NB4 (cell line): ENCODE measurements around the gene SENP2.

ENCODE experiments used
- DNase-seq: peaks from one replicate; pipeline ENCODE4 v3.0.0; 2010; ENCODE audit warnings: low read depth
- H3K4me3 ChIP-seq: one replicate; pipeline ENCODE4 v1.5.1; 2011; ENCODE audit warnings: mild to moderate bottlenecking, low read depth, low read length, moderate library complexity
- CTCF ChIP-seq: IDR thresholded peaks from one replicate; pipeline ENCODE4 v1.5.1; 2012; ENCODE audit warnings: low read depth, low read length
- MAX ChIP-seq: IDR thresholded peaks from 2 replicates; pipeline ENCODE4 v1.6.1; 2011; ENCODE audit warnings: low read depth, low read length
- MYC ChIP-seq: IDR thresholded peaks from 2 replicates; pipeline ENCODE4 v1.6.1; 2011; ENCODE audit warnings: low read depth, low read length
- POLR2A ChIP-seq: IDR thresholded peaks from 2 replicates; pipeline ENCODE4 v1.6.1; 2011; ENCODE audit warnings: mild to moderate bottlenecking; ENCODE audit not compliant: insufficient read length; ENCODE audit errors: extremely low read depth

SENP2 gene

GRCh38 chr3:185678027-185678426 is 91.9 kb downstream of the SENP2 start:
- no peak for TF ChIP-seq POLR2A
- no peak for TF ChIP-seq CTCF
- TF ChIP-seq MAX = no peak
- no peak for TF ChIP-seq MYC
- no peak overlapping the region for H3K4me3 ChIP-seq
- DNase-seq = no peak

- DNase-seq = no peak
- no peak overlapping the region for H3K4me3 ChIP-seq
- TF ChIP-seq MAX (no peak), POLR2A (no peak)
These were observed 94.1 kb downstream of the SENP2 start for GRCh38 chr3:185680231-185680630.
